SH-SY5Y (cell line): ENCODE results near the gene MLLT1.

Source experiments
- GATA2 ChIP-seq: IDR thresholded peaks from 2 replicates; pipeline ENCODE4 v1.6.1; 2011; ENCODE audit warnings: mild to moderate bottlenecking, low read depth, low read length
- GATA3 ChIP-seq: IDR thresholded peaks from 2 replicates; pipeline ENCODE4 v1.6.1; 2011; ENCODE audit warnings: low read depth, mild to moderate bottlenecking, low read length, moderate library complexity

- TF ChIP-seq GATA2 (no peak), GATA3 (no peak)
These were observed 28.9 kb downstream of the MLLT1 start for GRCh38 chr19:6250909-6251308.
